GM19455 (cell line): Measurements from ENCODE around the gene SYT10.
"Not testable (repeated sequence)": the region's sequence is repeated elsewhere in the genome, so short reads cannot be mapped to it uniquely, and the experiment has no call there.

ENCODE experiments used
- ATAC-seq: cut with Tn5 transposase; IDR thresholded peaks from one replicate; pipeline ENCODE4 v1.9.1; 2021; ENCODE audit not compliant: unreplicated experiment

The SYT10 gene

GRCh38 chr12:33439587-33440011 is at the start of gene SYT10:
Gene SYT10, minus strand, starts transcription at chr12:33439819. Its CDS starts 297 bp downstream, at chr12:33439522.
- no peak for ATAC-seq

GRCh38 chr12:33488036-33488435 is 48.4 kb upstream of the SYT10 start:
- no peak for ATAC-seq

- ATAC-seq: no peak
Measured at GRCh38 chr12:33486058-33486457, 46.4 kb upstream of the SYT10 start.

- no peak for ATAC-seq
Measured at GRCh38 chr12:33484161-33484560, 44.5 kb upstream of the SYT10 start.

GRCh38 chr12:33480366-33480765 is 40.7 kb upstream of the SYT10 start:
- ATAC-seq: no peak

GRCh38 chr12:33476058-33476457 is 36.4 kb upstream of the SYT10 start:
- no peak for ATAC-seq

GRCh38 chr12:33472299-33472698 is 32.7 kb upstream of the SYT10 start:
- ATAC-seq: no peak

- no peak for ATAC-seq
Measured at GRCh38 chr12:33455096-33455495, 15.5 kb upstream of the SYT10 start.

GRCh38 chr12:33450480-33450879 is 10.9 kb upstream of the SYT10 start:
- no peak for ATAC-seq

- ATAC-seq: no peak
Measured at GRCh38 chr12:33440477-33440876, 858 bp upstream of the SYT10 start.

- no peak for ATAC-seq
Measured at GRCh38 chr12:33438851-33439586, 600 bp downstream of the SYT10 start.

GRCh38 chr12:33438025-33438772 is 1.4 kb downstream of the SYT10 start:
- no peak for ATAC-seq

- ATAC-seq: no peak
Measured at GRCh38 chr12:33437598-33437997, 2.0 kb downstream of the SYT10 start.

GRCh38 chr12:33432992-33433391 is 6.6 kb downstream of the SYT10 start:
- no peak for ATAC-seq

GRCh38 chr12:33431648-33432047 is 8.0 kb downstream of the SYT10 start:
- ATAC-seq: no peak

GRCh38 chr12:33429468-33429867 is 10.2 kb downstream of the SYT10 start:
- ATAC-seq: no peak

- no peak for ATAC-seq
Measured at GRCh38 chr12:33427071-33427470, 12.5 kb downstream of the SYT10 start.

GRCh38 chr12:33423706-33424105 is 15.9 kb downstream of the SYT10 start:
- ATAC-seq: no peak

GRCh38 chr12:33412410-33412809 is 27.2 kb downstream of the SYT10 start:
- ATAC-seq: not testable (repeated sequence)

- no peak for ATAC-seq
Measured at GRCh38 chr12:33383503-33383902, 56.1 kb downstream of the SYT10 start.

GRCh38 chr12:33376153-33376552 is 63.5 kb downstream of the SYT10 start:
- ATAC-seq: no peak

- ATAC-seq: no peak
Measured at GRCh38 chr12:33370318-33370717, 69.3 kb downstream of the SYT10 start.
